Measurements from ENCODE around the gene SPSB4.

The SPSB4 gene

DNA sequence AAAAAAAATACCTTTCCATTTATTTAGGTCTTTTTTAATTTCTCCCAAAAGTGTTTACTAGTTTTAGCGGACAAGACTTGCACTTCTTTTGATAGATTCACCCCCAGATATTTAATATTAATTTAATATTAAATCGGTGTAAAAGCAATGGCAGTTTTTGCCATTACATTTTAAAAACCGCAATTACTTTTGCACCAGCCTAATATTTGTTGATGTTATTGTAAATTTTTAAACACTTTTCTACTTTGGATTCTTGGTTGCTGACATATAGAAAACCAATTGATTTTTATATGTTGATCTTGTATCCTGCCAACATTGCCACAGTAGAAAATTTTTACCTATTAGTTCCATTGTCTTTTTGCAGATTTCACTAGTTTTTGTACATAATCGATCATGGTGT is 116.5 kb downstream of the SPSB4 start:
- DNase-seq: no peak

DNA sequence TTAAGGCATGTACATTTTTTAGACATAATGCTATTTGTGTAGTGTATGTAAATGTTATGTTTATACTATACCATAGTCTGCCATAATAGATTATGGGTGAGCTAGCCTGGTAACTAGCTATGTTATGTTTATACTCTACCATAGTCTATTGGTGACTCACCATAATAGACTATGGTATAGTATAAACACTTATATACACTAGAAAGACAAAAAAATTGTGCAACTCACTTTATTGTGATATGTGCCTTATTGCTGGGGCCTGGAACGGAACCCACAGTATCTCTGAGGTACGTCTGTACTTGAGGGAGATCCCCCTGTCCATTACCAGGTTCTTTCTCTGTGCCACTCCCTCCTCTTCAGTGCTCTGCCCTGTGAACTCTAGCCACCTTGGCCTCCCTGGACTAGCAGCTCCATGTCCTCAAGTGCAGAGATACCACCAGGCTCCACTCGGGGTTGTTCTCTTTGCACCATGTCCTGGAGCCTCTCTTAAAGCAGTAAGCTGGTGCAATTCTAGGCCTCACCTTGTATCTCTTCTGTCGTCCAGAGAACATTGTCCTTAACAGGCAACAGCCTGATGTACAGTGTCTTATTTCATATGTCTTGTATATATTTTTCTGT is 119.6 kb downstream of the SPSB4 start:
- DNase-seq: no peak

DNA sequence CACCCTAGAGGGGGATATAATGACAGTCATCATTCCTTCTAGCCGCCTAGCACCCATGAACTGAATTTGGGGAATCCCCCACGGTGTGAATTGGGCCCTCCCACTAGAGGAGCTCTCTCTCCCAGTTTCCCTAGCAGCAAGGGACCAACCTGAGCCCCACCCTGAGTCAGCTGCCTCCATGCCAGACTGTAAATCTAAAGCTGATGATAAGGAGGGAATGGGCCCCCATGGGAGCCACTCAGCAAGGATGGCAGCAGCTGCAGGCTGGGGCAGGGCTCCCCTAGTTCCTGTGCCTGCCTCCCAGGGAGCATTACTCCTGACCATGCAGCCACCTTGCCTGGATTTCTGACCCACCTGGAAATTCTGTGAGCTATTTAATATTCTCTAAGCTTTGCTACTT is 123.5 kb downstream of the SPSB4 start:
- DNase-seq: peak; percentile 8

DNA sequence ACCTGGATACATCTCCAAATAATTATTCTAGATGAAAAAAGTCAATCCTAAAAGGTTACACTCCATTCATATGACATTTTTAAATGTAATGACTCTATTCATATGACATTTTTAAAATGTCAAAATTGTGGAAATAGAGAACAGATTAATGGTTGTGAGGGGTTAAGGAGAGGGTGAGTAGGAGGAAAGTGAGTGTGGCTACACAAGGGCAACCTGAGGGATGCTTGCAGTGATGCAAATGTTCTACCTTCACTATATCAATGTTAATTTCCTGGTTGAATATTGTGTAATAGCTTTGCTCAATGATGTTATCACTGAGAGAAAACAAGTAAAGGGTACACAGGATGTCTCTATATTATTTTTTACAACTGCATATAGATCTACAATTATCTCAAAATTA is 125.6 kb downstream of the SPSB4 start:
- no peak for DNase-seq

DNA sequence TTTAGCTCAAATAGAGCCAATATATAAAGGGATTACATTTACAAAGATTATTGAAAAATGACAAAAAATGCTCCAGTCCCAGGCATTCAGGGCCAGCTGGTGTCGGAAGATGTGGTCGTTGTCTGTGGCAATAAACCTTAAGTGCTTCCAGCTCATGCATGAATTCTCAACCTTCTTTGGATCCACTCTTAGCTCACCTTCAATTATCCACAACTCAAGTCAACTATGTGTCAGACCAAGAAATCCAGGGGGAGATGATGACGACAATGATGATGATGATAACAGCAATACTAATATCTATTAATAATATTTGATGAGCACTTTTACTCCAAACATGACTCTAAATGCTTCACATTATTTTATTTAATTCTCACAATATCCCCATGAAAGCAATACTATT is 126.9 kb downstream of the SPSB4 start:
- DNase-seq: no peak

DNA sequence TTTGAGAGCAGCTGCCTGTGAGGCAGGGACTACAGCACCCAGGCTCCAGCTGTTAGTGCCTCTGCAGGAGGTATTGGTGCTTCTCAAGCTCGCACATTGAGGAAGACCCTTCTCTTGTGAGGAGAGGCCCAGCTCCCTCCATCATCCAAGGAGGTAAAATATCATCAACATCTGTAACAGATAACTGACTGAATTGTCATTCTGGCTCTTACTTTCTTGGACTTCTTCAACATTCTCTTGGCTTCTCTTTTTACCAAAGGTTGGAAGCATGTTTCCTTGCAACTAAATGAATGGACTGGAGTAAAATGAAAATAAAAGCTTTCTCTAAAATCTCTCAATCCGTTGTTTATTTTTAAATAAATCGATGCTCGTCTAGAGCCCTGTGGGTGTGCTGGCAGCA is 127.4 kb downstream of the SPSB4 start:
- DNase-seq: no peak

DNA sequence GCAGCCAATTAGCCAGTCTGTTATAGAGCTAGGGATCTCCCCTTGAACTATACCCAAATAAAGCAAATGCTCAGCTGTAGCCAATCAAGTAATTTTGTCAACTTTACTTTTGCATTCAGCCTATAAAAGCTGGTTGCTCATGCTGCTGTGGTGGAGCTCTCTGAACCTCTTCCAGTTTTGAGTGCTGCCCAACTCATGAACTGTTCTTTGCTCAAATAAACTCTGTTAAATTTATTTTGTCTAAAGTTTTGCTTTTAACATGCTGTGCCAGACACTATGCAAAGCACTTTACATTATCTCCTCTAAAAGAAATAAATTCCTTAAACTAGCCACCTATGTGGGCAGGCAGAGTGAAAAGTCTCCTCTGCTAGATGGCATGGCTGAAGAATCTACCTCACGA is 128.8 kb downstream of the SPSB4 start:
- no peak for DNase-seq

DNA sequence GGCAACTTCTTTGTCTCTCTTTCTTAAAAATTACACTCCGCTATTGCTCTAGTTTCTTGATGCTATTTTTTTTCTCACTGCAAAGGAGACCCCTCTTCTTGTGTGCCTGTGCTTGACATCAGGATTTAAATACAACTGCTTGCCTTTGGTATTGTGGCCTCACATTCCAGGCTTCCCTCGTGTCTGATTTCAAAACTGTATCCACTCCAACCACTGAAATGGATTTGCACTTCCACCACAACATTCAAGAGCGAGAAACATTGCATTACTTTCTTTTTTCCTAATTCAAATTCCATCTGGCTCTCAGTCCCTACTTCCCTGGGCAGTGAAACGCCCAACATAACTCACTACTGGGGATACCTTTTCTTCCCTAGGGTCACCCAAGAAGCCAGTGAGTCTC is 130.0 kb downstream of the SPSB4 start:
- DNase-seq: no peak

DNA sequence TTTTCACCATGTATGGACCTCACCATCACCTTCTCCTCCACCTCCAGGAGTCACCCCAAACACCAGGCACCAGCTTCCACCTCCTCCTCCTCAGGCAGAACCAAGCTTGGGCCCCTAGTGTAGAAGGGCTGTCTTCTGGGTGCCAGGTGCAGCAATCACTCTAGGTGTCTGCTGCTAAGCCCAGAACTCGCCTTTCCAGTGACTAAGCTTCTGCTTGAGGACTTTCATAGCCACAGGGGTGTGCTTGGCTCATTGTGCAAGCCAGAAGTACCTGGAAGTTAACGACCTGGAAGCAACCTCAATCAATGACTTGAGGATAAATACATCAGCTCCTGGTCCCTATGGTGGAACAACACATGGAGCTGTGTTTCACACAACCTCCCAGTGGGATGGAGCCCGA is 130.7 kb downstream of the SPSB4 start:
- peak; percentile 7 for DNase-seq

DNA sequence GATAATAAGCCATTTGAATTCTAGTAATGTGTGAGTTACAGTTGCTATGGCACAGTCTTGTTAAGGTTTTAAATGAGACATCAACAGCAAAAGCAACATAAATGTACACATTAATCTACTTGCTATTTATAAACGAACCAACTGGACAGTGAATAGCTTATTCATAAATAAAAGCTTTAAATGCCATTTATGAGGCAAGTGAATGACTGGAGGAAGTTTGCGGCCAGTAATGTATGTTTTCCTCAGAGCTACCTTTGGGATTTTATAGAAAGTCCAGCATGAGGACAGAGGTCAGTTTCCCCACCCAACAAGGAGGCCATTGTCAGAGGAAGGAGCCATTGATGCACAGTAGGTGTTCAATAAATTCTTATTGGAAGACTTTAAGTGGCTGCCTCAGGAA is 132.5 kb downstream of the SPSB4 start:
- DNase-seq: no peak

DNA sequence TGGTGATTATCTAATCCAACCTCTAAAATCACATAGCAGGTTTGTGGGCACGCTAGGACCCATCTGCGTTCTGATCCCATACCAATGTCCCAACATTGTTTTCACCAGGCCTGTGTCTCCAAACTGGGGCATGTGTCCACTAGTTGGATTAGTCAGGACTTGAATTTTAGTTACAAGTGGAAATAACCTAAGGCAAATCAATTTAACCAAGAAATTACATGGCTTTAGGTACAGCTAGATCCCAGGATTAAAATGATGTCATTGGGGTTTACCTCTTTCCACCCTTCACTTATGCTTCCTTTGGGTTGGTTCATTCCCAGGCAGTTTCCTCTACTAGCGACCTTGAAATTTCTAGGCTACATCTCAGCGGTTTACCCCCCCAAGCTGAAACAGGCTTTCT is 133.3 kb downstream of the SPSB4 start:
- DNase-seq: no peak

DNA sequence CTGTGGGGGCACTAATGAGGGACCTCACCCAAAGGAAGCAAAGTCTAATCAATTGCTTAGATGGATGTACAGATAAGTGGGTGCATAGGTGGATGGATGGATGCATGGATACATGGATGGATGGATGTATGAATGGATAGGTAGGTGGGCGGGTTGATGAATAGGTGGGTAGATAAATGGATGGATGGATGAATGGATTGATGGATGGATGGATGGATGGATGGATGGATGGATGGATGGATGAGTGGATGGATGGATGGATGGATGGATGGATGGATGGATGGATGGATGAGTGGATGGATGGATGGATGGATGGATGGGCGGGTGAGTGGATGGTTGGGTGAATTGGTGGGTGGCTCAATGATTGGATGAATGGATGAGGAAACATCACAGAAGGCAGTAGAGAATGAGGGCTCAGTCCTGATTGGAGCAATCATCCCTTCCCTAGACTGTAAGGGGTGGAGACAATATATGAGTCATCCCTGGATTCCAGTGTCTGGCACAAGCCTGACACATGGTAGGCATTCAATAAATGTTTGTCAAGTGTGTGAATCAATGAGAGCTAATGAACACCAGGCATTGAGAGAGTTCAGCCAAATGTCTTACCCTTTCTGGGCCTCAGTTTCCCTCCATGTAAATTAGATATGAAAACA is 140.1 kb downstream of the SPSB4 start:
- DNase-seq: no peak

DNA sequence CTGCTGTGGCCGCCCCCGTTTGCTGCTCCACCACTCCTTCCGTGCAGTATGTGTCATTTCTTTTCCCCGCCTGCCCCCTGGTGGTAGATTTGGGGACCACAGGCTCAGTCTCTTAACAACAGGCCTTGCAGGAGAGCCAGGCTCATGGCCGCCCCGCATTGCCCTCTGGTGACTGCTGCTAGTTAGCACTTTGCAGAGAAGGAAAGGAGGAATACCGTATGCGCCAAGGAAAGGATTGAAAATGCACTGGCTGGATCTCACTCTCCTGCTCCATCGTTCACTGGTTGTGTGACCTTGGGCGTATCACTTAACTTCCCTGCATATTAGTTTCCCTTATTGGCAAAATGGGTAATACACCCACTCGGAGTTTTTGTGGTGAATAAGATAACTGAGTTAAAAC is 141.2 kb downstream of the SPSB4 start:
- peak; percentile 88 for DNase-seq

DNA sequence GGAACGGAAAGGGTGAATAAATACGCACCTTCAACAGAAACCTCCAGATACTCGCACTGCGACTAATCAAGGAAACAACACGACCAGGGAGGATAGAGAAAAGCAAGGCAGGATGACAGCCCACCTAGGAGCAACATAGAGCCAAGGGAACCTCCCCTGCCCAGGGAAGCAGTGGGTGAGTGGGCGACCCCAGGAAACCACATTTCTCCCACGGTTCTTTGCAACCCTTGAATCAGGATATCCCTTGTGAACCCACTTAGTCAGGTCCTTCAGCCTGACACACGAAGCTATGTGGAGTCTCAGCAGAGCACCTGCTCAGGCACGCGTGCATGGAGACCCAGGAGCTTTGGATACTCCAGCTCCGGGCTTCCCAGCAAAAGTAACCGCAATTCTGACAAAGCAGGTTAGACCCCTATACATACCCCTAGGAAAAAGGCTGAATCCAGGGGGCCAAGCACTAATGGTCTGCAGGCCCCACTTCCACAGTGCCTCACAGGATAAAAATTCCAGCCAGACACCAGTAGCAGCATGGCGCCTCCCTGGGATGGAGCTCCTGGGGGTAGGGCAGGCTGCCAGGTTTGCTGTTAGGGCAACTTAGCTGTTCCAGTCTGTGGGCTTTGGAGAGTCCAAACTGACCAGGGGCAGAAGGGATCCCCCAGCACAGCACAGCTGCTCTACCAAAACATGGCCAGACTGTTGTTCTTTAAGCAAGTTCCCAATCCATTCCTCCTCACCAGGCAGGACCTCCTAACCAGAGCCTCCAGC is 142.1 kb downstream of the SPSB4 start:
- DNase-seq: no peak
